GM19438 (cell line): ENCODE measurements around the gene CDC42BPA.

Experiments
- ATAC-seq: cut with Tn5 transposase; IDR thresholded peaks from one replicate; pipeline ENCODE4 v1.9.1; 2021; ENCODE audit warnings: low read depth; ENCODE audit not compliant: unreplicated experiment

CDC42BPA gene

DNA sequence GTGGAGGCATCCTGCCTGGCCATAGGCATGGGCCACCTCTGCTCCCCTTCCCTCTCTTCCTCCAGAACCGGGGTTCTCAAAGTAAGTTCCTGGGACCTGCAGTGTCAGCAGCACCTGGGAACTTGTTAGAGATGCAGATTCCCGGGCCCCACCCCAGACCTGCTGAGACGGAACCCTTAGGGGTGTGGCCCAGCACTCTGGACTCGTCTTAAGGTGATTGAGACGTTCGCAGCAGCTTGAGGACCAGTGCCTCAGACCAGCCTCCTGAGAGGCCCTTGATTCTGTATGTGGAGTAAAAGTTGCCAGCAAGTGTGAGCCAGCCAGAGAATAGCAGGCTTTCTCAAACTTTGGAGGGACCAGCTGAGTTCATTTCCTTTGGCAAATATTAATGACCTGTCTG, 364.0 kb downstream of the CDC42BPA start:
- no peak for ATAC-seq

DNA sequence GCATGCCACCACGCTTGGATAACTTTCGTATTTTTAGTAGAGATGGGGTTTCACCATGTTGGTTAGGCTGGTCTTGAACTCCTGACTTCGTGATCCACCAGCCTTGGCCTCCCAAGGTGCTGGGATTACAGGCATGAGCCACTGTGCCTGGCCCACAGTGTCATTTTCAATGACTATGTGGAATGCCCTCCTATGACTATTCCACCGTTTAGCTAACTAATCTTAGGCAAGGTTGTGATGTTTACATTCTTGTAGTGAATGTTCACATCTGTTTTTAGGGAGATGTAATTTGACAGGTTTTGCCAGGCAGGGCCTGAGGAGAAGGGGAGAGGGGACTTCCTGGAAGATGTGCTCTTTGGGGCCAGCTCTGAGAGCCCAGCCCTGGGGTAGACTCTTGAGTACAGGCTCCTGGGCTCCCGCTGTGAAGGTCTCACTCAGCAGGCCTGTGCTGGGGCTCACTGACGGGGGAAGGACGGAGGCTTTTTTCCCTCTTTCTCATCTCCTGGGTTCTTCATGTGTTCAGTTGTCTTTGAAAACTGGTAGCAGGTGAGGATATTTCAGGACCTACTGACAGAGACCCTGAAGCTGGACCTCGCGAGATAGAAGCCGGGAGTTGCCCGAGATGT, 365.0 kb downstream of the CDC42BPA start:
- no peak for ATAC-seq

DNA sequence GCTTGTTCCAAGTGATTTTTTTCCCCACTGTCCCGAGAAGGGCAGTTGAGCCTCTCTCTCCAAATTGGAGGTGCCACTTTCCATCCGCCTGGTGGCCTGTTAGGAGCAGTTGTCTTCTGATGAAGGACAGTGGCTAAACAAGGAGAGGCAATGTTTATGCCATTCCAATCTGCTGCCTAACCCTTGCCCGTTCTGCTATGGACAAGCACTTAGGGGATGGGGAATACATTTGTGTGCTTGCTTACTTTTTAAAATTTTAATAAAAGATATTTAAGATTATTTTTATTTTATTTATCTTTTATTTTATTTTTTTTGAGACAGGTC, 366.2 kb downstream of the CDC42BPA start:
- ATAC-seq = no peak

DNA sequence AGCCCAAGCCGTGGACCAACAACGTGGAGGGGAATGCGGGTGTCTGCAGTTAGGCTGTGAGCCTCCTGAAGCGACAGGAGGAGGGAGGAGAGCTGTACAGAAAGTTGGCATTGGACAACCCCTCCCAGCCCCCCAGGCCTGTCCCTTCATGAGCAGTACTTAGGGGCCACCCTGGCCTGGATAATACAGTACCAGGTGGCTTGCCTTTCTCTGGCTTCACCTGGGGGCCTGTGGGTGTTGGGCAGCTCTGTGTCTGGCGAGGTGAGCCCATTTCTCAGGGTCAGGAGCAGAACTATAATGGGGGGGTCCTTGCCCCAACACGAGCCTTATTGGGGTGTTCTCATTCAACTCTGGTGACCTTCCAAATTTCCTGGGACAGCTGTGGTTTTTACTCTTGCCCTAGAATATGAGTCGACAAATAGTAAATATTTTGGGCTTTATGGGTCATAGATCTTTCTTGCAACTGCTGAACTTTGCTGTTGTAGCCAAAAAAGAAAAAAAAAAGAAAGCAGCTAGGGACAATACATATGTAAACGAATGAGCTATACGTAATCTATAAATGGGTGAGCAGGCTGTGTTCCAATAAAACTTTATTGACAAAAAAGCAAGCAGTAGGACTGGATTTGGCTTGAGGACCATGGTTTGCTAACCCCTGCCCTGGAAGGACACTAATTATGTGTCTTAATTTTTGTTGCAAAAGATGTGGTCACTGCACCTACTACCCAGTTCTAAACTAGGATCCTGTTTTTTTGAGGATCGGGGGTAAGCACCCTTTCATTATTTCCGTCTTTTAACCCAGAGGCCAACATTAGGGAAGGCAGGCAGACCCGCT, 366.8 kb downstream of the CDC42BPA start:
- ATAC-seq = no peak

DNA sequence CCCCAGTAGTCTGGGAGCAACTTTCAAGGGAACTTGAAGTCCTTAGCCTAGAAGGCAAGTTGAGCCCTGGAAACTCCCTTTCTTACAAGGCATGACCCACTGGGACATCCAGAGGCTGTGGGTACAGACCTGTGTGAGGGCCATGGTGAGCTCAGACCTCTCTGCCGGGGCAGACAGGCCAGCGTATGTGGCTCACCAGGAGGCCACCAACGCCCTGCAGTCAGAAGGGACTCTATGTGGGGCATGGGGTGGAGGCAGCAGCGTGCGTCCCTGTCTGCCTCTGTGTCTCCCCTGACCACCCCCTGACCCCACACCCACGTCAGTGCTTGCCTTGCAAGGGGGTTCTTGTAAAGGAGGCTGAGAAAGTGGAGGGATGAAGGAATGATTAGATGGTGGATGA, 367.4 kb downstream of the CDC42BPA start:
- ATAC-seq = no peak

DNA sequence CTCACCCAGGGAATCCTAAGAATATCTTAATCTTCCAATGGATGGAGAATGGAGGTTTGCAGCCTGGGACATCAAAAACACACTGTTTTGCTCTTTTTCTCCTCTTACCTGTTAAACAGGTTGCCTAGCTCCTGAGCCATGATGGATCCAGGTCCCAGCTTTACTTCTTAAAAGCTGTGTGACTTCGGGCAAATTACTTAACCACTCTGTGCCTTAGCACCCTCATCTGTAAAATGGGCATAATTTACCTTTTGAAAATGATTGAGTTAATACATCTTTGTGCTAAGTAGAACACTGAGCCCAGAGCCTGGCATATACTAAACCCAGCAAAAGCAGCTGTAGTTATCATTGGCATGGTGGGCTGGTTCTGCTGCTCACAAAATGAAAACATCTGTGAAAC, 368.0 kb downstream of the CDC42BPA start:
- ATAC-seq = no peak

DNA sequence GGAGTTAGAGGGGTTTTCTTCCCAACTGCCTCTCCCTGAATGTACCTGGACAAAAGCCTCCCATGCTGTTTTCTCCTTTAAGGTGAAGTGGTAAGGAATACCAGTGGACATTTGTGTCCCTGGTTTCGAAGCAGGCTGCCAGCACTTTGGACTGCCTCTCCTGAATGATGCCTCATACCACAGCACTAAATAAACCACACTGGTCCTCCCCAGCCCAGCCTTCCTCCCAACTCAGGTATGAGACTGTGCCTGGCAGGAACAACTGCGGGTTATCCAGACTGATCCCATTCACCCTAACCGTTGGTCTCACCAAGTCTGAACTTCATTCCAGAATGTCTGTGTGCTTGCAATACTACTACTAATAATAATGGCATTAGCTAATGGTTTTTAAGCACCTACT, 368.9 kb downstream of the CDC42BPA start:
- ATAC-seq = no peak

DNA sequence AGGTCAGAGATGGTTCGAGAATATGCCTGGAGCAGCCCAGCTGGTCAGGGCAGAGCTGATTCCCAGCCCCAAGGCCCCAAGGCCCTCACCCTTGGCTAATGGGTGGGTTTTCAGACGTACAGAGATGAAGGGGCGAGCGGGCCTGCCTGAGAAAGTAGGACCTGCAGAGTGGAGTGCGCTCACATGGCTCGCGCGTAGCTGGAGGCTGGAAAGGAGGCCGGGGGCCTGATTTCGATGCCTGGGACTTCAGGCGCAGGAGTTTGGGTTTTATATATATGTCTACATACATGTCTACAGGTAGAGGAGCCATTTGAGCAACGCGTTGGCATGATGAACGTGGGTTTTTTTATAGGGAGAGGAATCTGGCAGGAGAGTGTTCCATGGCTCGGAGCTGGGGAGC, 369.3 kb downstream of the CDC42BPA start:
- ATAC-seq = no peak

DNA sequence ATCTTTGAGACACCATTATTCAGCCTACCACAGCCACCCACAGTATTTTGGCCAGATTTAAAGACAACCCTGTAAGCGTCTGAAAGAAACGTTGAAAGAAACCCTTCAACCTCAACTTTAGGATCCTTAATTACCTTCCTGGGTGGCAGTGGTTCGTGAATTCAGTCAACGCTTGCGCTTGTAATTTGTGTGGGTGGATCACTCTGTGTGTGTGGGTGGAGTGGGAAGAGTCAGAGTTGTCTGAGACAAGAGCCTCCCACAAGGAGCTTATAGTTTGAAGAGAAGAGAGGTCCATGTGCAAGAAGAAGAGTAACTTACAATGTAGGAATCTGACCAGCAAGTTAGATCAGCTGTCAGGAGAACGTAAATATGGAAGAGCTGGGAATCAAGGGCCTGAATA, 369.8 kb downstream of the CDC42BPA start:
- ATAC-seq = no peak

DNA sequence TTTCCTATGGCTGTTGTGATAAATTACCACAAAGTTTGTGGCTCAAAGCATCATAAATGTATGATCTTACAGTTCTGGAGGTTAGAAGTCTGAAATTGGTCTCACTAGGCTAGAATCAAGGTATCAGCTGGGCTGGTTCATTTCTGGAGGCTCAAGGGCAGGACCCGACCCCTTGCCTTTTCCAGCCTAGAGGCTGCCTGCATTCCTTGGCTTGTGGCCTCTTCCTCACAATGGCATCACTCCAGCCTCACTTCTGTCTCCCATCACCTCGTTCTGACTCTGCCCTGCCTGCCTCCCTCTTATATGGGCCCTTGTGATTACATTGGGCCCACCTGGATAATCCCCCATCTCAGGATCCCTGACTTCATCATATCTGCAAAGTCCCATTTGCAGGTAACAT, 370.2 kb downstream of the CDC42BPA start:
- ATAC-seq = no peak

DNA sequence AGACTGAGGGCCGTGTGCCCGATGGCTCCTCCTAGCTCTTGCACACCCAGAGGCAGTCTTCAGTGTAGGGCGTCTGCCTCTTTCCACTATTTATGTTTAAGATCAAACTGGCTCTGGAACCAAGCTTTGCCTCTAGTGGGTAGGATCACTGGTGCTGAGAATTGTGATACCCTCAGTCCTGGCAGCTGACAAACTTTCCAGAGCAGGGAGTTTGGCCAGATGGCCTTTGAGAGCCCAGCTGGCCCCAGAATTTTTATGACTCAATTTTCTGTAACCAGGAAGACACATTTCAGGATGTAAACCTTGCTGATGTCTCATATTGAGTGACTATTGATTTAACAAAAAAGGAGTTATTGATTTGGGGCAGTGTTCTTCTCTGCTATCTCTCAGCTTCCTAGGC, 371.5 kb downstream of the CDC42BPA start:
- ATAC-seq = no peak

DNA sequence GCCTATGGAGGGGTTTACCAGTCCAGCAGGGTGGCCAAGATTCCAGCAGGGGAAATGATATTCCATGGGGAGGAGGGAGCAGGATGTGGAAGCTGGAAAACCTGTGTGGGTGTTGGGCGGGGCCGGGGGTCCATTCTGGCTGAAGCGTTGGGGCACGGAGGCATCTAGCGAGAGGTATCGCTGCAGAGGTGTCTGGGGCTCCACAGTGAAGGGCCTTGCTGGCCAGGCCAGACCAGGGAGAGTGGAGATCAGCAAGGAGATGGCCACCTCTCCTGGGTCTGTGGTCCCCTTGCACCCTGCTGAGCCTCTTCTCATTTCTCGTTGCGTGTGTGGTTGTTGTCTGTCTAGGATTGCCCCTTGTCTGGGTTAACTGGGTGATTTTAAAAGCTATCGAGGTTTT, 372.0 kb downstream of the CDC42BPA start:
- ATAC-seq = no peak

DNA sequence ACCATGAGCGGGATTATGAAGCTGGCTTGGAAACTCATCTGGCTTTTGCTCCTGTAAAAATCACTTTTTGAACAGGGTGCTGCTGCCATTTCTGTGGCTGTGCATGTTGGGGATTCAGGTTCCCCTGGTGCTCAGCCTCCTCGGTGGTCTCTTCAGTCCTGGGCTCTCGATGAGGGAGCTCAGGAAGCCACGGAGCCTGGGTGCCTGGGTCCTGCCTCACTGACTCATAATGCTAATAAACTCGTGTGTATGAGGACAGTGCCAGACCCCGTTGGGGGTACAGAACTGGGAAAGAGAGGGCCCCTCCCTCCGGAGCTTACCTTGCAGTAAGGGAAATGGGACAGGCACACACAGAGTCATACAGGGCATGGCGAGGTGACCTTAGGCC, 372.4 kb downstream of the CDC42BPA start:
- ATAC-seq = no peak

DNA sequence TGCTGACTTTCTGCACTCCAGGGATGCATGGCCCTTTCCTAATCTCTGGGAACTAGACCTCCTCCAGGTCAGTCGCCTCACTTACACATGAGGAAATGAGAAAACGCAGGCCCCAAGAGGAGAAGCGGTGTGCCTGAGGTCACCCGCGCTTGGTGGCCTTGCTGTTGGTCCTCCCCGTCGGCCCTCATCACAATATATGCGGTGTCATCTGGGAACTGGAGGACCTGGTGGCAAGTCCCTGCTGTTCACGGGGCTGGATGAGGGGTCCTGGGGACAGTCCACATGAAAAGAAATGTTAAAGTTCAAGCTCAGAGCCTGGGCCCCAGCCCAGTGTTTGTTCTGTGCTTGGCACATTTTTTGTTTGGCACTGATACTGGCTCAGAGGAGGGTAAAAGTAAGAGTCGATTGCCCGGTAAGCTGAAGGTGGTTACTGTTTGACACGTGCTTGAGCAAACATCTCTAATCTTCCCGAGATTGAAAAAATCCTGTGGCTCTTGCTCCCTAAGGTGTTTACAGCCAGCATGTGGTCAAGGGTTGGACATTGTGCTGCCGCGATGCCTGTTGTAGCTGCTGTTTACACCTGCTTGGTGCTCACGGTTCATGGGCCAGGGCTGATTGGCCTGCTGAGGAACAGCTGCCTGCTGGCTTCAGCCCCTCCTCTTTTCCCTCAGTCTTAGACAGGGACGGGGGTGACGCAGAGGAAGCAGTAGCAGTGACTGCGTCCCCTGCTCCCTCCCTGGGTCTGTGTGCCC, 373.0 kb downstream of the CDC42BPA start:
- no peak for ATAC-seq

DNA sequence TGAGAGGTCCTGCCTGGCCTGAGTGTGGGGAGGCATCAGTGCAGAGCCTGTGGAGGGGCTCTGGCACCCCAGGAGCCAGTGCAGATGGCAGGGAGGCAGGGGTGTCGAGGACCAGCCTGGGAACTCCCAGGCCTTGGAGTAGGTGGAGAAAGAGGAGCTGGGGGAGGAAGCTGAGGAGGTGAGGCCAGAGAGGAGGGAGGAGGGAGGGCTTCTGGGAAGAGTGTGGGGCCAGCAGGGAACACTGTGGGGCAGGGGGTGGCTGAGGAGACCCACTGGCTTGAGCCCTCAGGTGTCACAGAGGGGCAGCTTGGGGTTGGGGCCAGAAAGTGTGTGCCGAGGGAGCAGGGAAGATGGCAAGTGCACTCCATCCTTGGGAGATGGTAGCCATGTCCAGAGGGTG, 374.4 kb downstream of the CDC42BPA start:
- no peak for ATAC-seq

DNA sequence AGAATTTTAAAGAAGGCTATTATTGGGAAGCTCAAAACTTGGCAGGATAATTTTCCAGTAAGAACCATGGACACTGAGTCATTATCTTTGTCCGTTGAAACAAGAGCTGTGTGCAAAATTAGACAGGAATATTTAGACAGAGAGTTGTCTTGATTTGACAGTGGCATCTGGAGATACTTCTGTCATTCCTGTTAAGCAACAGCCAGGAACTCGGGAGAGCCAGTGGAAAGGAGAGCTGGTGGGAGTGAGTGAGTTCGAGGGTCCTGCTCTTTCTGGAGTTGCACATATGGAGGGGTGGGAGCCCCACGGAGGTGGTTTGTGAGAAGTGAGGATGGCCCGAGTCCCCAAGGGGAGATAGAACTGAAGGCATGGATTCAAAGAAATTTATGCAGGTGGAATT, 375.1 kb downstream of the CDC42BPA start:
- ATAC-seq = no peak

DNA sequence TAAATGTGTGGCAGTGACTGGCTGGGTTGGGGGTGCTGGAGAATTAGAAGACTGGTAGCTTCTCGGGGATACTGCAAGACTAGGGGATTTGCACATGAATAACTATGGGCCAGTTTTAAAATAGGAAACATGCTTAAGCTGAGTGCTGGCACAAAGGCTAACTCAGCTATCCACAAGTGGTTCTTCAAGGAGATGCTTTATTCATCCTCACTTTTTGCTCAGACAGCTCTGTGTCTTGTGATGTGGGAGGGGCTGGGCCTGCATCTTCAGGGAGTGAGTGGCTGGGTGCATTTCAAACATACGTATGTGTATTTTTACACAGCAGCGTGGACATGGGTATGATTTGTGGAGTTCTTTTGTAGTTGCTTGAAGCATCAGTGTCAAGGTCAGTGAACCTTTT, 375.9 kb downstream of the CDC42BPA start:
- ATAC-seq = no peak

DNA sequence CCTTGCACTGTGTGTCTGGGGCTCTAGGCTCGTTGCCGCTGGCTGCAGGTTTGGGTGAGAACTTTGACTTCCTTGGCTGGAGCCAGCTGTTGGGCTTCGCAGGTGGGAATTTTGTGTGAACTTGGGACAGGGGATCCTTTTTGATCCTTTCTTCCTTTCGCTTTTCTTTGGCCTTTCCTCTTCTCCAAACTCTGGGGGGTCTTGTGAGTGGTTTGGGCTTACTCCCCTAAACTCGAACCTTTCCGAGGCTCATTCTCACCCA, 377.6 kb downstream of the CDC42BPA start:
- no peak for ATAC-seq

DNA sequence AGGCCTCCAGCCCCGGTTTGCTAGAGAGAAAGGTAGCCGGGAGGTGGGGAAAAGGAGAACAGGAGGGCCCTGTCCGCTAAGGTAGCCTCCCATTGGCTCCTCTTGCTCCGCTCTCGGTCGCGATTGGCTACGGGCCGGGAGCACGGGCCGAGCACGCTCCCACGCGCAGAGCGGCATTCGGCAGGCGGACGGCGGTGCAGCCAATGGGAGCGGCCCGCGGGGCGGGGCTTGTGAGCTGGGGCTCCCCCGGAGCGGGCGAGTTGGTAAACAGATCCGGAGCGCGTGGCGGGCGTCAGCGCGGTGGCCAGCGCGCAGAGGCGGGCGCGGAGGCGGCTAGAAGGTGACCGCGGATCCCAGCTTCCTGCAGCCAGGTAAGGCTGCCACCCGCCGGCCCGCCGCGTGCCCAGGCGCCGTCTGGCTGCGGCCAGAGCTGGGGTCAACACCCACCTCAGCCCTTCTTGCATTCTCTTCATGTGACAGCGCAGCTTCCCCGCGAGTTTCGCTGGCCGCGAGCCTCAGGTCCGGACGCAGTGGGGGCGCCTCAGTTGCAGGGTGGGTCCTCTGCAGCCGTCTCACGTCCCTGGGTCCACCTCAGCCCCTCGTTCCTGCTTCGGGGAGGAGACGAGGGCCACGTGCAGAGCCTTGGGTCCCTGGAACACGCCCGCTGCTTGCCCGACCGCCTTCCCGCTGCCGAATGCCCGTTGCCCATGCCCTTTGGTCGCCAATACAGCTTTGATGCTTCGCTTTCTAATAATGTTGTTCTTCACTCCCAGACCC, 378.1 kb downstream of the CDC42BPA start, which contains the start of gene COQ8A:
COQ8A (plus strand) TSS at position 266 of the 777 bp plus-strand sequence. CDS start 21,092 bp downstream, outside the sequence.
- peak; percentile 92 for ATAC-seq
